ENCODE data around the gene OBSCN.
"Not testable (repeated sequence)": the region's sequence is repeated elsewhere in the genome, so short reads cannot be mapped to it uniquely, and the experiment has no call there.

The OBSCN gene

DNA sequence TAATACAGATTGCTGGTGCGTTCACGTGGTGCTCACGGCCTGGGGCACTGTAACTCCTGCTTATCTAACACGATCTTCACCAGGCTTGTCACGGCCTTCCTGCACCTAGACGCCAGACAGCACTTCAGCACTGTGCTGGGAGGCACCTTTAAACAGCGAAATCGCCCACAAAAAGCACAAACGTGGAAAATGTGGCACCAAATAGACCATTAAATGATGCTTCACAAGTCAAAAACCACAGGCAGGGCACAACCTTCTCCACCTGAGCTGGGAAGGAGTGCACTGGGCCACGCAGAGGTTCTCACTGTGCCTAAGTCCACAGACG lies 22.2 kb upstream of the OBSCN start:
- DNase-seq (ENCODE audit: low spot score) = no peak

DNA sequence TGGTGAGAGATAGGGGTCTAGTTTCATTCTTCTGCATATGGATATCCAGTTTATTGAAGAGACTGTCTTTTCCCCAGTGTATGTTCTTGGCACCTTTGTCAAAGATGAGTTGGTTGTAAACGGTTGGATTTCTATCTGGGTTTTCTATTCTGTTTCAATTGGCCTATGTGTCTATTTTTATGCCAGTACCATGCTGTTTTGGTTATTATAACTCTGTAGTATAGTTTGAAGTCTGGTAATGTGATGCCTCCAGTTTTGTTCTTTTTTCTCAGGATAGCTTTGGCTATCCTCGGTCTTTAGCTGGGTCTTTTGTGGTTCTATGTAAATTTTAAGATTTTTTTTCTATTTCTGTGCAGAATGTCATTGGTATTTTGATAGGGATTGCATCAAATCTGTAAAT lies 19.6 kb upstream of the OBSCN start:
- not testable (repeated sequence) for DNase-seq (ENCODE audit: low spot score)

DNA sequence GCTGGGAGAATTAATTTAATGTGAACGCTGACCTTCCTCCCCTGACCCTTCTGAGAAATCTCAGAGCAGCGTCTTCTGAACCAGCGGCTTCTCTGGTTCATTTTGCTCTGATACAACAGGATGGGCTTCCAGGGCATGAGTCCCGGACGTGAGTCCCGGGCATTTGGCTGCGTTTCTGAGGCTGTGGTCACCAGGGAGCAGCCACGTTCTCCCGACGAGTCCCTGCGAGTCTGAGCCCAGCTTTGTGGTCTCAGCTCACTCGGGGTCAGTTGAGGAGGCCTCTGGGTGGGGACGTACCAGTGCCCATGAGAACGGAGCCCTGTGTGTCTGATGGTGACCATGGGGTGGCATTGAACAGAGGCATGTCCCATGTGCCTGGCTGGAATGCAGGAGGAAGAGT lies 17.7 kb upstream of the OBSCN start:
- no peak for DNase-seq (ENCODE audit: low spot score)

DNA sequence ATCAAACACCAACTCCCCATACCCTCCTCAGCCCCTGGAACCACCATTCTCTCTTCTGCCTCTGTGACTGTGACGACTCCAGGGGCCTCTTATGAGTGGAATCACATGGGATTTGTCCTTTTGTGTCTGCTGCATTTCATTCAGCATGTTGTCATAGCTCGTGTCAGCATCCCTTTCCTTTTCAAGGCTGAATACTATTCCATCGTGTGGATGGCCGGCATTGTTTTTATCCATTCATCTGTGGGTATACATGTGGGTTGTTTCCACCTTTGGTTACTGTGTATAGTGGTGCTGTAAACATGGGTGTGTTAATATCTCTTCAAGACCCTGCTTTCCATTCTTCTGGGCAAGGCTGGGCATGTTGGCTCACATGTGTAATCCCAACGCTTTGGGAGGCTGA lies 17.1 kb upstream of the OBSCN start:
- DNase-seq (ENCODE audit: low spot score) = no peak

DNA sequence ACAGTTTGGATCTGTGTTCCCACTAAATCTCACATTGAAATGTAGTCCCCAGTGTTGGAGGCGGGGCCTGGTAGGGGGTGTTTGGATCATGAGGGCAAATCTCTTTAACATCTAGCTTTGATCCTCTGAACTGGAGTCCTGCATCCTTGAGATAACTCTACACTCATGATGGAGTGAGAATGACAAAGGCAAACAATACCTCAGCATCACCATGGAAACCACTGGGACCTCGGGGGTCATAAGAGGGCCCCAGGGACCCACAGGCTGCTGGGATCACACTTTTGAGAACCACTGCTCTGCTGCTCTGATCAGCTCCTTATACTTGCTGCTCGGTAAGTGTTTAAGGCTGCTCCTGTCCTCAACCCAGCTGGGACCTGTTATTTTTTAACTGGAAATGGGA lies 13.4 kb upstream of the OBSCN start:
- no peak for DNase-seq (ENCODE audit: low spot score)

DNA sequence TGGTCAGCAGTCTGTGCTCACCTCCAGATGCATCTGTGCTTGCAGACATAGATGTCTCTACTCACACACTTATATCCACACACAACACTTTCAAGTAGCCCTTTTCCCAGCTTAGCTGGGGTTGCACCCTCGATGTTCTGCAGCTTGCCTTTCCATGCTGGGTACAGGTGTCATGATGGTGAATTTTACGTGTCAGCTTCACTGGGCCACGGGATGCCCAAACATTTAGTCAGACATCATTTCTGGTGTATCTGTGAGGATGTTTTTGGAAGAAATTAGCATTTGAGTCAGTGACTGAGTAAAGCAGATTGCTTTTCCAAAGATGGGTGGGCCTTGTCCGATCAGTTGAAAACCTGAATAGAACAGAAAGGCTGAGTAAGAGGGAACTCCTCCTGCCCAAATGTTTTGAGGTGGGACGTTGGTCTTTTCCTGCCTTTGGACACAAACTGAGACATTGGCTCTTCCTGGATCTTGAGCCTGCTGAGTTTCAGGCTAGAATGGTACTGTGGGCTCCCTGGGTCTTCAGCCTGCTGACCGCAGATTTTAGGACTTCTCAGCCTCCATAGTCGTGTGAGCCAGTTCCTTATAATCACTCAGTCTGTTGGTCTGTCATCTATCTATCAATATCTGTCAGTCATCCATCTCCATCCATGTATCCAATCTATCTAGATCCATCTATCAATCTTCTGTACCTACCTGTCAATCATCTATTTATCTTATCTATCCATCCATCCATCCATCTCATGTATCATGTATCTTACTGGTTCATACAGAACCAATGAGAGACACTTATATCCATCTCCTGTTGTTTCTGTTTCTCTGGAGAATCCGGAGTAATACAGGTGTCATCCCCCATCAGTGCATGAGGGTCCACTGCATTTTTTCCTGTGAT lies 12.7 kb upstream of the OBSCN start:
- no peak for DNase-seq (ENCODE audit: low spot score)

DNA sequence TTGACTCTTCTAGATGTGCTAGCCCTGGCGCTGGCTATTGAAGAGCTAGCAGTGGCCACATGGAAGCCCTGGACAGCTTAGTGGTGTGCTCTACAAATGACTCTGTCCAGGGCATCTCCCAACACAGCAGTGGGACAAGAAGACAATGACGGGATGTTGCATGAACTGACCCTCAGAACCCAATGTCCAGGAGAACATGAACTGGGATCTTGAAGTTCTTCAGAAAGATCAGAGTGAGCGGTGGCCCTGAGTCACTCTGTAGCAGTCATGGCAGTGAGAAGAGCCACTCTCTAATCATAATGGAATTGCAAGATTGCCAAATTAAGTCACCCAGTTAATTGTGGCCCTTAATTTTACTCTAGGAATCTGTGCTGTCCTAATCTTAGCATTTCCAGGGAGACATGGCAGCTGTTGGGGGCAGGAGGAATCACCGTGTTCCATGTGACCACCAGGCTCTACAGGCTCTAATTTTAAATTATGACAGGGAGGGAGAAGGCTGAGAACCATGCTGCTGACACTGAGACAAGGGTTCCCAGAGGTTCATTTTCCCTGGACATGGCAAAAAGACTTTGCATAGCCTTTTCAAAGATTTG lies 10.2 kb upstream of the OBSCN start:
- no peak for DNase-seq (ENCODE audit: low spot score)

DNA sequence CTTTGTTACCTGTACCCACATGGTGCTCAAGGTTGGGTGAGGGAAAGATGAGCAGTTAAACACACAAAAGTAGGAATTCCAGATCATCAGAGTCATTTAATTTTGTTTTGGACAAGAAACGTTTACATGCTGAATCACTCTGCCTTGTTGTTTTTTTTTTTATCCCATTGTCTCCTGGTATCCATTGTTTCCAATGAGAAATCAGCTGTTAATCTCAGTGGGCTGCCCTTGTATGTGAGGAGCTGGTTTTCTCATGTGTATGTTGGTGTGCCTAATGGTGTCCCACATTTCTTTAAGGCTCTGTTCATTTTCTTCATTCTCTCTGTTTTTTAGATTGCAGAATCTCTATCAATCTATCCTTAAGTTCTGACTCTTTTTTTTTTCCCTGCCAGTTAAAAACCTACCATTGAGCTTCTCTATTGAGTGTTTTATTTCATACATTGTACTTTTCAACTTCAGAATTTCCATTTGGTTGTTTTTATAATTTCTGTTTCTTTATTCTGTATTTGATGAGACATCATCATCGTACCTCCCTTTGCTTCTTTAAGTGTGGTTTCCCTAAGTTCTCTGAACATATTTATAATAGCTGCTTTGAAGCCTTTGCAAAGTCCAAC lies 8.8 kb upstream of the OBSCN start:
- DNase-seq (ENCODE audit: low spot score) = no peak

DNA sequence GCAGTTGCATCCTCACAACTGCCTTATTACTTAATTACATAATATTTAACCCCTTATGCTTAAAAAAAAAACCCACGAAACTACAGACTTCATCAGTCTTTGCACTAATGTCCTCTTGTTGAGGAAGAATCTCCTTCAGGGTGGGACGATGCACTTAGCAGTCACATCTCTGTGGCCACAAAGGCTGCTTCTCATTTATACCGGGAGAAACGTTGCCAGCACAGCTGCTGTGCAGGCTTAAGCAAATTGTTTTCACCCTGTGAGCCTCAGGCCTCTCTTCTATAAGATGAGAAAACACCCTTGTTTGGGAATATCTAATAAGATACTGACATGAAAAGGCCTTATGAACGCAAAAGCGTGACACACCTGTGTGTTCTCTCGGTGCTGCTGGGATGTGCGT lies 2.9 kb upstream of the OBSCN start:
- DNase-seq (ENCODE audit: low spot score) = no peak

DNA sequence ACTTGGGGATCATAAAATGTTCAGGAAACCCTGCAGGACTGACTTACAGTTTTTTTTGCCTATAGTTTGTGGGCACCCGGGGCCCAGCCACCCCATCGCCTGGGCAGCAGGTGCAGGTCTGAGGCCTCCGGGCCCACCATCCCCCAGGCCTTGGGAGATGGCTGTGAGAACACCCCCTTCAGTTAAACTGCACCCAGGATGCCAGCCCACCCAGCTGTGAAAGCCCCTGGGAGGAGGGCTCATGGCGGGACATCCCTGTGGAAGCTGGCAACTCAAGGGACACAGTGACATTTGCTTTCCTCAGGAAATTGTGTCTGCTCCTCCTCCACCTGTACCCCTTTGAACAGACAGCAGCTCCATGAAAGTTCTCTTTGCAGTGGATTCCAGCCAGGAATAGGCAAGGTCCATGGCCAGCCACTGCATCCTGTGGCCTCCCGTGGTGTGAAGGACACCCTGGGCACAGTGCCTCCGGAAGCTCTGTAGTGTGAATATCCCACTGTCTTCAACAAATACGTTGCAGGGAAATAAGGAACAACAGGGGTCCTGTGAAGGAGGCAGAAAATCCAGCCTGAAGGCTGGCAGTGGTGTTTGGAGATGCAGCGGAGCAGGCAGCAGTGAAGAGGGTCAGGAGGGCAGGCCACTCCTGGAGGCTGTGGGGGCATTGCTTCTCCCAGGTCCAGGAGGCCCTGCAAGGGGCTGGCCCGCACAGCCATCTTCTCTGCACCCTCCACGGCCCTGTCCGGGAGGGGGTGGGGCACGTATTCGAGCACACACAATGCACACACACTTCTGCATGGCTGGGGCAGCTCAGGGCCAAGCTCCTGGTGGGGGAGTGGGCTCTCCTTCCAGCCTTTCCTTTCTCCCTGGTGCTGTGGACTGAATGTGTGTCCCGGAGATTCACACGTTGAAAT lies 2.1 kb upstream of the OBSCN start:
- DNase-seq (ENCODE audit: low spot score) = no peak

DNA sequence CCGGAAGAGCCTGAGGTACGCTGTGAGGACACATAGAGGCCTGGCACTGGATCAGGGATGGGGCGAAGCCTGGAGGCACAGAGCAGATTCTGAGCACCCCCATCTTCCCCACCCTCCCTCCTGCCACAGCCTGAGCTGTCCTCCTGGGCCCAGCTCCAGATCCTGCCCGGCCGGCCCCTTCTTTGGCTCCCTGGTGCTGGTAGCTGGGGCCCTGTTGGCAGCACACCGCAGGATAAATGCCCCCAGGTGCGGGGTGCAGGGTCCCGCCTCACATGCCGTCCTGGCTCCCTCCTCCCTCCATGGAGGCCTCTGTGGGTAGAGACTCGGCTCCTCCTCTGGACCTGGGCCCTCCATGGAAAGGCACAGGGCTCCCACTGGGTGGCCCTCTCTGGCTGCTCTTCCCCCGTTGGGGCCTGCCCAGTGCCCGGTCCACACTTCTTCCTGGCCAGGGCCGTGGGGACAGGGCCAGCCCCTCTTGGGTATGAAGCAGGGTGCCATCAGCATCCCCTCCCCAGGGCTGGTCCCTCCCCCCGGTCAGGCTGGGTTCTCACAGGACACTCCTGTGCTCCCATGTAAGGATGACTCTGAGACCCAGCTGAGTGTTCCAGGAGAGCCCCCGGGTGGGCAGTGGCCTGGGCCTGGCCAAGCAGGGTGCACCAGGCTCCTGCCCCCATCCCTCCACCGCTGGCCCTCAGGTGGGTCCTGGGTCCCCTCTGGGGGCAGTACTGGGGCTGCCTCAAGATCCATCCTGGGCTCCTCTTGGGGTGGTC lies 1.1 kb upstream of the OBSCN start:
- DNase-seq (ENCODE audit: low spot score) = no peak

DNA sequence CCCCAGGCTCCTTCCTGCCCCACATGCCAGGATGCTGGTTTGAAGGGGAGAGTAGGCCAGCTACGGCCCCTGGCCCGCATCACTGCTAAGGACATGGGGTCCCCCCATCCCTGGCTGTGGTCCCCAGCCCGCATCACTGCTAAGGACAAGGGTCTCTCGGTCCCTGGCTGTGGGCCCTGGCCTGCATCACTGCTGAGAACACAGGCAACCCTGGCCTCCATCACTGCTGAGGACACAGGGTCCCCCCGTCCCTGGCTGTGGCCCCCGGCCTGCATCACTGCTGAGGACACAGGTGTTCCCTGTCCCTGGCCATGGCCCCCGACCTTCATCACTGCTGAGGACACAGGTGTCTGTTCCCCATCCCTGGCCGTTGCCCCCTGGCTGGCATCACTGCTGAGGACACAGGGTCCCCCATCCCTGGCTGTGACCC lies 448 bp upstream of the OBSCN start:
- DNase-seq (ENCODE audit: low spot score) = no peak

DNA sequence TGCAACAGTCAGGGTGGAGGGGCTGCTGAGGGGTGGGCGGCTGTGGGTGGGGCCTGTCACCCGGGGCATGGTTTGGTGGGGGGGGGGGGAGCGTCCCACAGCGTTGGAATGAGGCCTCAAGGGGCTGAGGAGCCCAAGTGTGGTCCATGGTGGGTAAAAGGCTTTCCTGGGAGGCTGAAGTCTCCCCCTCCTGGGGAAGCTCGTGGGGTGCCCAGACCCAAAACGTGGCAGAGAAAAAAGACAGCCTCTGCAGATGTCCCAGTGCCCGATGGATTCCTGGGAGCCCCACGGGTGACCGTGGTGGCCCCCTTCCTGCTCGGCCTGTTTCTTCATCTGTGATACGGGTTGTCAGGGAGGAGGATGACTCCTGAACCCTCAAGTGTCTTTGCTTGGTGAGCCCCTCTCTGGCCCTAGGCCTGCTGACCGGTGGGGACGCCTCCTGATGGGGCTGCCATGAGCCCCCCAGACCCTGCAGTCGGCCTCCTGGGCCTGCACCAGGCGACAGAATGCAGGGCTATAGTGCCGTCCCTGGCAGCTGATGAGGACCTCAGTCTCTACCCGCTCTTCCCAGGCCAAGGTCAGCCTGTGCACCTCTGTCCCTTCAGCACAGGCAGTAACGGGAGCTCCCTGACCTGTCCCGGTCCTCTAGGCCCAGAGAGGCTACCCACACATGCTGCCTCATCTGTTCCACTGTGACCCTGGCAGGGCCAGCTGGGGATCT lies 1.1 kb downstream of the OBSCN start:
- no peak for DNase-seq (ENCODE audit: low spot score)

DNA sequence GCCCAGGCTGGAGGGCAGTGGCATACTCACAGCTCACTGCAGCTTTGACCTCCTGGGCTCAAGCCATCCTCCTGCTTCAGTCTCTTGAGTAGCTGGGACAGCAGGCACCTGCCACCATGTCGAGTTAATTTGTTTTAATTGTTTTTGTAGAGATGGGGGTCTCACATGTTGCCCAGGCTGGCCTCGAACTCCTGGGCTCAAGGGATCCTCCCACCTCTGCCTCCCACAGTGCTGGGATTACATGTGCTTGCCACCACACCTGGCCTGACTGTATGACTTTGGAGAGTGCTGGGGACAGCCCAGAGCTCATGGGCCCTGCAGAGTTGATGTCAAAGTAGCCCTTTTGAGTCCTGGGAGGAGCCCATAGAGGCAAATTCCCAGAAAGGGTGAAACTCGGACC lies 1.8 kb downstream of the OBSCN start:
- no peak for DNase-seq (ENCODE audit: low spot score)

DNA sequence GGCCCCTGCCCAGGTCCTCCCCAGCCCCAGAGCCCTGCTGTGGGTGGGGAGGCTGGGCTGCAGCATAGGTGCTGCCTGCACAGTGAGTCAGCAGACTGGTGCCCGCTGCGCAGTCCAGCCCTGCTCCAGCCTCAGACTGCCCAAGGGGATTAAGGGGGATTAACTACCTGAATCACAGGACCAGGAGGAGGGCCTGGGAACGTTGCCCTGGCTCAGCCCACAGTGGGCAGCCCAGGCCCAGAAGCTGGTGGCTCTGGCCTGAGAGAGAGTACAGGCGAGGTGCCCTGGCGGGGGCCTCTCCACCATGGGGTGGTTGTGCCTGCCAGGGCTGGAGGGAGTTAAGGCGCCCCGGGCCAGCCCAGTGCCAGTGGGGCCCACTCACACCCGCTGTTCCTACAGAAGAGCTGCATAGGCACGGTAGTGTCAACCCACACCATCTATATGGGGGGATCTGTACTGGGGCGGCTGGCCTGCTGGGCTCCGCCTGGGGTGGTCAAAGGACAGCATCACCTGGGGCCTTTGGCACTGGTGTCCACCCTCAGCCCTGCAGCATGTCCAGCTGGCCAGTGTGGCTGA lies 2.3 kb downstream of the OBSCN start:
- no peak for DNase-seq (ENCODE audit: low spot score)

DNA sequence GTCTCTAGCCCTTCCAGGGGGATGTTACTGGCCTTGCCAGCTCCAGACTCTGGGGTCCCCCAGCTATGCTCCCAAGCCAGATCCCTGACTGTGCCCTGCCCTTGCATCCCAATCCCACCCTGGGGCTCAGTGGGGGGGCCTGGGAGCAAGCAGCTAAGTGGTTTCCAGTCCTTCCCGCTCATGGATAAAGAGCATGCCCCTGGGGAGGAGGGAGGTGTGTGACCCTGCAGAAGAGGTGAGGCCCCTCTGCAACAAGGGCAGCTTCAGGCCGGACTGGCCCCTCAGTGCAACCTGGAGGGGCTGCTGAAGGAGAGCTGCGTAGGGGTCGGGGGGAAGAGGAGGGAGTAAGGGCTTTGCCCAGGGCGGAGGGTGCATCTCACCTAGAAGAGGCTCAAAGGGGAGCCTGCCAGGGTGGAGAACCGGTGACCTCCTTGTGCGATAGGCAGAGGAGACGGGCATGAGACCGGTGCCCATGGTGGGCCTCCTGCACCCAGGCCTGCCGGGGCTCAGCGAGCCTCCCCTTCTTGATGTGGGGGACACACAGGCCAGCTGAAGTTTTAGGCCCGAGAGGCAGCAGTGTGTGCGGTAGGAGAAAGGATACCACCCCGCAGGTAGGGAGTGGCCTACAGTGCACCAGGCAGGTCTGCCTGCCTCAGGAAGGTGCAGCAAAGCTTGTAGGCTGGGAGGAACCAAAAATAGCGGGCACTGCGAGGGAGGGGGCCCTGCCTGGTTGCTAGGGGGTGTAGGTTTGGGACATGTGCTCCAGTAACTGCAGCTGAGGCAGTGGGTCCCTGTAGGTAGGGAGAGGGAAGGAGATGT lies 3.1 kb downstream of the OBSCN start:
- no peak for DNase-seq (ENCODE audit: low spot score)

DNA sequence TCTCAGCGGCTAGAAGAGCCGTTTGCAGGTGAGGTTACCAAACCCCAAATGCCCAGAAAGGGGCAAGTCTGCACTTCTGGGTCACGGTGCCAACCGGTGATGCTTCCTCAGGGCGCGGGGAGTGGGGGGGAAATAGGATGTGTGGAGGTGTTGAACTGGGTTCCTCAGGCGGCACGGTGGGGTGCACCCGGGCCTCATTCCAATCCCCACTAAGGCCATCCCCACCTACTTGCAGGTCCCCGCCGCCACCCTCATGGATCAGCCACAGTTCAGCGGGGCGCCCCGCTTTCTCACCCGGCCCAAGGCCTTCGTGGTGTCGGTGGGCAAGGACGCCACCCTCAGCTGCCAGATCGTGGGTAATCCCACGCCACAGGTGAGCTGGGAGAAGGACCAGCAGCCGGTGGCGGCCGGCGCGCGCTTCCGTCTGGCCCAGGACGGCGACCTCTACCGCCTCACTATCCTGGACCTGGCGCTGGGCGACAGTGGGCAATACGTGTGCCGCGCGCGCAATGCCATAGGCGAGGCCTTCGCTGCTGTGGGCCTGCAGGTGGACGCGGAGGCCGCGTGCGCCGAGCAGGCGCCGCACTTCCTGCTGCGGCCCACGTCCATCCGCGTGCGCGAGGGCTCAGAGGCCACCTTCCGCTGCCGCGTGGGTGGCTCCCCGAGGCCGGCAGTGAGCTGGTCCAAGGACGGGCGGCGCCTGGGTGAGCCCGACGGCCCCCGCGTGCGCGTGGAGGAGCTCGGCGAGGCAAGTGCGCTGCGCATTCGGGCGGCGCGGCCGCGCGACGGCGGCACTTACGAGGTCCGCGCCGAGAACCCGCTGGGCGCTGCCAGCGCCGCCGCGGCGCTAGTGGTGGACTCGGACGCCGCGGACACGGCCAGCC lies 3.9 kb downstream of the OBSCN start:
- DNase-seq (ENCODE audit: low spot score) = no peak

DNA sequence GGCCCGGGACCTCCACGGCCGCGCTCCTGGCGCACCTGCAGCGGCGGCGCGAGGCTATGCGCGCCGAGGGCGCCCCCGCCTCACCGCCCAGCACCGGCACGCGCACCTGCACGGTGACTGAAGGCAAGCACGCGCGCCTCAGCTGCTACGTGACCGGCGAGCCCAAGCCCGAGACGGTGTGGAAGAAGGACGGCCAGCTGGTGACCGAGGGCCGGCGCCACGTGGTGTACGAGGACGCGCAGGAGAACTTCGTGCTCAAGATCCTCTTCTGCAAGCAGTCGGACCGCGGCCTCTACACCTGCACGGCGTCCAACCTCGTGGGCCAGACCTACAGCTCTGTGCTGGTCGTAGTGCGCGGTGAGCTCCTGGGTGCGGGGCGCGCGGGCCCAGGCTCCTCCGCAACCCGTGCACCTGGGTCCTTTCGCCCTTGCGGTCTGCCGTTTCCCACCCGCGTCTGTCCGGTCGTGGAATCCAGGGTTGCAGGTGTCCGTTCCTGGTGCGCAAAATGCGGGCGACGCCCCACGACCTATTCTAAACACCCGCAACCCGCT lies 4.6 kb downstream of the OBSCN start:
- no peak for DNase-seq (ENCODE audit: low spot score)

All from GM03348 (cell line).